Rectal smooth muscle tissue (tissue), 1 donor: ENCODE results near the gene FAR2.

Experiments used
- H3K27ac ChIP-seq: one replicate; pipeline ENCODE4 v1.7.0; 2013; ENCODE audit warnings: low read depth, low read length, inconsistent platforms
- H3K27me3 ChIP-seq: one replicate; pipeline ENCODE4 v1.7.0; 2013; ENCODE audit warnings: low read length; ENCODE audit not compliant: control insufficient read depth, insufficient read depth
- H3K36me3 ChIP-seq: one replicate; pipeline ENCODE4 v1.7.0; 2013; ENCODE audit warnings: low read length; ENCODE audit not compliant: control insufficient read depth, insufficient read depth
- H3K4me1 ChIP-seq: one replicate; pipeline ENCODE4 v1.7.0; 2013; ENCODE audit warnings: low read length; ENCODE audit not compliant: control insufficient read depth, insufficient read depth
- H3K4me3 ChIP-seq: one replicate; pipeline ENCODE4 v1.7.0; 2013; ENCODE audit warnings: low read length
- H3K9ac ChIP-seq: one replicate; pipeline ENCODE4 v1.7.0; 2013; ENCODE audit warnings: low read length

Gene FAR2

DNA sequence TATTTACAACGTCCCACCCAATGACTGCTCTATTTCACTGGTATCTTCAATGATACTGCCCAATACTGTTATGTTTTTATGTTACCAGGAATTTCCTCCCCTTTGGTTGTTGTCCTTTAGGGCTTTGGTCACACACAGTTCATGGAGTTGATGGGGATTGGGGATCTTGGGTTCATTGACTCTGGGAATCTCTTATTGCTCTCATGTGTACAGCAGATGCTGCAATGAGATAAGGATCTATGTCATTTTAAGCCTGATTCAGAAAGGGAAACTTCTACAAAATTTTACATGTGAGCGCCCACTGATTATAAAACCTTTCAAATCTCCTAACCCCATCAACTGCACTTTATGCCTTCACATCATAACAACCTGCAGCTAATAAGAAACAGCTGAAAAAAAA is 67.2 kb downstream of the FAR2 start:
- Histone ChIP-seq H3K4me3 (no peak overlapping the region), H3K9ac (no peak overlapping the region), H3K27me3 (no peaks in the 10 kb centered on the region), H3K4me1 (peaks cover 6% of the 10 kb centered on the region), H3K36me3 (no peaks in the 10 kb centered on the region), H3K27ac (no peak overlapping the region)

DNA sequence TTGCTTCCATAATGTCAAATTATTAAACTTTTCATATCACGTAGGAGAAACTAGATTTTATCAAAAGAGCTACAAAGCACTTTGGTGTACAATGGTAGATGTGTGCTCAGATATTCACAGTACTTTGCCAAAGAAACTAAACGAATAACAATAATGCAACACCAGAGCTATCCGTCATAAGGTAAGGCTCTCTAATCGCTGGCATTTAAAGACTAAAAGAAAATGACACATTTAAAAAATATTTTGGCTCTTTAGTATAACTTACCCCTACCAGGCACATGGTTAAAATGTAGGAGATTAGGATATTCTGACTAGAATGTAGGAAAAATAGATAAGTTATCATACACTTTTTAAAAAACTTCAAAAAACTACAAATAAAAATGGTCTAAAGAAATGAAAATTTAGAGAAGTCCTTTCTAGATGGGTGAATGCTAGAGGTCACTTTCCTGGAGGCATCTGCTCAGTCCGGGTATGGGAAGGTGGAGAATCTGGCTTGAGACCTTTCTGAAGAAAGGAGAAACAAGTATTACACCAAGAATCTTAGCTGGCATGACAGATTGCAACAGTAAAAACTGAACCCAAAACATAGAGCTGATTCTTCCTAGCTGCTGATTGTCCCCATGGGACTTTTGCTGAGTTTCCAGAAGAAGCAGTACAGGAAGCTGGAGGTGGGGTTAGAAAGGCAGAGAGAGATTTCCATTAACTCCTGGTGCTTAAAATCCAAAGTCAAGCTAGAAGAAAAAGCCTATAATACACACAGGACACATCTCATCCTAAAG is 67.9 kb downstream of the FAR2 start:
- Histone ChIP-seq H3K4me1 (peaks cover 6% of the 10 kb centered on the region), H3K27ac (no peak overlapping the region), H3K36me3 (no peaks in the 10 kb centered on the region), H3K4me3 (no peak overlapping the region), H3K9ac (no peak overlapping the region), H3K27me3 (no peaks in the 10 kb centered on the region)

DNA sequence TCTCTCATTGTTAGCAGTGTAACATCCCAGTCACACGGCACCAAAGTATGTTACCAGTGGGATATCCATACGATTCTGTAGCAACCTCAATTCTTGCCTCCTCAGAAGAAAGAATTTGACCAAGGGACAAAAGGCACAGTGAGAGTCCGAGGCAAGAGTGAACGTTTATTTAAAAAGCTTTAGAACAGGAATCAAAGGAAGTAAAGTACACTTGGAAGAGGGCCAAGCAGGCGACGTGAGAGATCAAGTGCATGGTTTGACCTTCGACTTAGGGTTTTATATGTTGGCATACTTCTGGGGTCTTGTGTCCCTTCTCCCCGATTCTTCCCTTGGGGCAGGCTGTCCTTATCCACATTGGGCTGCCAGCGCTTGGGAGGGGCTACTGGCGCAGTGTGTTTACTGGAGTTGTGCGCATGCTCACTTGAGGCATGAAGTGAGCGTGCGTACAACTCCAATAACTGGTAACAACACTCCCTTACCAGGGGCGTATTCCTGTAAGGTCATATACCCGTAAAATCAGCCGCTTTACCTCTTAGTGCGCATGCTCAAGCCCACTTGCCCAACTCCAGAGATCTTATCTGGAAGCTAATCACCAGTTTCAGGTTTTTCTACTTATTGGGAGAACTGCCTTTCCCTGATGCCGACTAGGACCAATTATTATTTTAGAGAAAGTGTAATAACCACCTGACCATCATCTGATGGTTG is 71.7 kb downstream of the FAR2 start:
- no peak overlapping the region for H3K27ac ChIP-seq
- H3K27me3 ChIP-seq = no peaks in the 10 kb centered on the region
- no peaks in the 10 kb centered on the region for H3K36me3 ChIP-seq
- H3K4me3 ChIP-seq = no peak overlapping the region
- H3K9ac ChIP-seq = no peak overlapping the region
- H3K4me1 ChIP-seq = no peaks in the 10 kb centered on the region

DNA sequence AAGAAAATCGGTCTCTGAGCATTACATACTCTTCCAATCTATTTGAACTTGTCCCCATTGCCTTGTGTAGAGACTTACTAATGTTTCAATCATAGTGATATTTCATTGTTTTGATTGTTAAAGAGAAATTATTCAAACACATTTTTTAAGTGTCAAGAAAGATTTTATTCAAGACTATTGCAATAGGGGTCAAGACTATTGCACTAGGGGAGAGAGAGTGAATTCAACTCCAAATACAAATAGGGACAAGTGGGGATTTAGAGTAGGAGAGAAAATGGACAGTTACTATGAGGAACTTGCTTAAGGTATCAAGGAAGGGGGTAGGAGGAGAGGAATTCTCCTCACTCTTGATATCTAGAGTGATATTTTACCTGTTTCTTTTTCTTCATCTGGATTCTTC is 73.1 kb downstream of the FAR2 start:
- no peak overlapping the region for H3K27ac ChIP-seq
- no peak overlapping the region for H3K9ac ChIP-seq
- no peaks in the 10 kb centered on the region for H3K27me3 ChIP-seq
- H3K36me3 ChIP-seq = no peaks in the 10 kb centered on the region
- H3K4me1 ChIP-seq = no peaks in the 10 kb centered on the region
- no peak overlapping the region for H3K4me3 ChIP-seq

DNA sequence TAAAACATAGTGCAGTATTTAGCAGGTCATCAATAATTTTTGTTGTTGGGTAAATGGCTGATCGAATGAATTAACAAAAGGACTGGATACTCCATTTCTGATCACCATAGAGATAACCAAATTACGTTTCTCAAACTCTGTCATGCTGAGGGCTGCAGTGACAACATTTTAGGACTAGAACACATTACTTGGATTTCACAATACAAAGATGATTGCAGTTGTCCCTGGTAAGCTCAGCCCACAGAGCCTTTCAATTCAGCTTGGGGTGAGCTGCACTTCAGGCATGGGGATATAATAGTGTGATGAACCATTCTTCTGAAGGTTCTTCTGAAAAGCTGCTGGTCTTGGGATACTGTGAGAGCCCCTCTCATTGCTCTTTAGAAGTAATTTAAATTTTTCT is 74.3 kb downstream of the FAR2 start:
- Histone ChIP-seq H3K36me3 (no peaks in the 10 kb centered on the region), H3K4me3 (no peak overlapping the region), H3K27ac (no peak overlapping the region), H3K27me3 (no peaks in the 10 kb centered on the region), H3K9ac (no peak overlapping the region), H3K4me1 (no peaks in the 10 kb centered on the region)

DNA sequence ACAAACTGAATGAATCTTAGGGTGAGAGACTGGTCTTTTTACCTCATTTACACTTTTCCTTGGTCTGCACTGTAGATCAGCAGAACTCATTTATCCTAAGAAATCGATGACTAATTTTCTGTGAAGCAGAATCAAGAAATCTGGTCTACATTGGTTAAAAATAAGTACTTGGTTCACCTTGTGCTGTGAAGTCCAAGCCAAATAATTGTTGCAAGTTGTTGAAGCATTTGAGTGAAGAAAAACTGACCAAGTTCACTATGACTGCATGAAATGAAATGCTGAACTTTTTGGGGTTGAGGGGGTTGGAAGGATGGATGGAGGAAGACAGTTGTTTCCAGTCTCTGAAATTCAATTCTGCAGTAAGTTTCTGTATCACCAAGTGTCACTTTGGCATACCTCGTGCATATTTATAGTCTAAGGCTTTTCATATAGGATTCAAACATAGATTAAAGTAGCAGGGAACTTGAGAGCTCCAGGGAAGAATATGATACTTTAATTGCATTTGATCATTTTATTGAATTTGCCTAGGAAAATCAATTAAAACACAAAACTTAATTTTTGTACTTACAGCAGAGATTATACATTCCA is 75.0 kb downstream of the FAR2 start:
- H3K4me1 ChIP-seq = no peaks in the 10 kb centered on the region

DNA sequence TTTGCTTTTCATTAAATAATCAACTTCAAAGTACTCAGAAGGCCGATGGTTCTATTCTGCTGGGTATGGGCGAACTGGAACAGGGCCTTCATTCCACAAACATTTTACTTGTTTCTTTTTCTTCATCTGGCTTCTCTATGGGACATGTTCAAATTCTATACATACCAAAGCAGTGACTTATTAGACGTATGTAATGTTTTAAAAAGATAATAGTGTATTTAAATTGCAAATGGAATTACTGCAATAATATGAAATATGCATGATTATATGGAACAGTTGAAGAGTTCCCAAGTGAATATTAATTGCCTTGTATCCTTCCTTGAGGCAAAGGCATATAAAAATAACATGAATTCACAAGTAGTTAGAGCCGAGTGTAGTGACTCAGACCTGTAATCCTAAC is 75.5 kb downstream of the FAR2 start:
- Histone ChIP-seq H3K4me3 (no peak overlapping the region), H3K4me1 (no peaks in the 10 kb centered on the region), H3K27ac (no peak overlapping the region), H3K9ac (no peak overlapping the region), H3K27me3 (no peaks in the 10 kb centered on the region), H3K36me3 (no peaks in the 10 kb centered on the region)

More for the DNA sequence above, 75.0 kb downstream of the FAR2 start:
- H3K27me3 ChIP-seq = no peaks in the 10 kb centered on the region
- no peak overlapping the region for H3K9ac ChIP-seq
- no peak overlapping the region for H3K4me3 ChIP-seq
- no peak overlapping the region for H3K27ac ChIP-seq
- no peaks in the 10 kb centered on the region for H3K36me3 ChIP-seq

DNA sequence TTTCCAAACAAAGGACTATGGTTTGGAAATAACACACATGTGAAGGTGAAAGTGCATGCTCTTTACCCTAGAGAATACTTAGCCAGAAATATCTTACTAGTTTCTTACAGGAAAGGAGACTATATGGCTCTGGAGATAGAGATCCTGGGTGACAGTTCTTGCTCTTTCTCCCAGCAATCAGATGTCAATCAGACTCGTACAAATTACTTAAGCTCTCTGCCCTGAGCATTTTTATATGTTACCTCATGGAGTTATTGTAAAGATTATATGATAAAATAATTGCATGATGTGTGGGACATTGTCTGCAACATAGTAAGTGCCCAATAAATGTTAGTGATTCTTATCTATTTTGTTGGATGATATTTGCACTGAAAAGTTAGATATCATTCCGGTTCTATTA is 76.8 kb downstream of the FAR2 start:
- Histone ChIP-seq H3K27me3 (no peaks in the 10 kb centered on the region), H3K36me3 (no peaks in the 10 kb centered on the region), H3K27ac (no peak overlapping the region), H3K4me3 (no peak overlapping the region), H3K9ac (no peak overlapping the region), H3K4me1 (no peaks in the 10 kb centered on the region)

DNA sequence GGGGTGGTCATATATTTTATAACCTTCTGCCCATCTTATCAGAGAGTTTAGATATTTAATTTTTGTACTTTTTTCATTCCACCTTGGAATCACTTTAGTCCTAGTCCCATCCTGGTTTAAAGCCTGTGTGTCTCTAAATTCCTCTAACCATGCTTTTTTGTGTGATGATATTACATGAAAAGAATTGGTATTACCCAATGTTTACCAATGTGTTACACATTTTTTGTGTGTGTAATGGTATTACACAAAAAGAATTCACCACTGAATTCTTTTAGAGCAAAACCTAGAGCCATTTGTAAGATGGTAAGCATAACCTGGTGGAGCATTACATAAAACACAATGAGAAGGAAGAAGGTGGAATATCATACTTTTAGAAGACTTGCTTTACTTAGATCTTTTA is 77.5 kb downstream of the FAR2 start:
- no peak overlapping the region for H3K9ac ChIP-seq
- no peak overlapping the region for H3K27ac ChIP-seq
- H3K4me1 ChIP-seq = no peaks in the 10 kb centered on the region
- no peak overlapping the region for H3K4me3 ChIP-seq
- H3K36me3 ChIP-seq = no peaks in the 10 kb centered on the region
- H3K27me3 ChIP-seq = no peaks in the 10 kb centered on the region

DNA sequence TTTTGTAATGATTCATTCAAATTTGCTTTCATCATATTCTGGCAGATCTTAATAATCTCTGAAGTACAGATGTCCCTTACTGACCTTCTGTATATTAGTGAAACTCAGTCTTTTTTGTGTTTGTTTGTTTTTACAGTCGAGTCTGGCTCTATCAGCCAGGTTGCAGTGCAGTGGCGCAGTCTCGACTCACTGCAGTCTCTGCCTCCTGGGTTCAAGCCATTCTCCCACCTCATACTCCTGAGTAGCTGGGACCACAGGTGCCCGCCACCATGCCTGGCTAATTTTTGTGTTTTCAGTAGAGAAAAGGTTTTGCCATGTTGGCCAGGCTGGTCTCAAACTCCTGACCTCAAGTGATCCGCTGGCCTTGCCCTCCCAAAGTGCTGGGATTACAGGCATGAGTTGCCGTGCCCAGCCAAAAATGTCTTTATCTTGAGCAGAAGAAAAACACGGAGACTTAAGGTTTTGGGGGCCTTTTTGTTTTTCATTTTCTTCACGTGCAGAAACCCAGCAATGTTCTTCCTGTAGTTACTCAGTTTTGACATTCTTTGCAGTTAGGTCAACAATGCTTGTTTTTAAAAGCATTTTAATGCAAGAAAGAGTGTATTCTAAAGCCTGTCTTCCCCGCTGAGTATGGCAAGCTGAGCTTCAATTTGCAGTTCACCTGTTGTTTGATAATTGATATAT is 79.5 kb downstream of the FAR2 start:
- Histone ChIP-seq H3K4me3 (no peak overlapping the region), H3K36me3 (no peaks in the 10 kb centered on the region), H3K9ac (no peak overlapping the region), H3K4me1 (no peaks in the 10 kb centered on the region), H3K27me3 (no peaks in the 10 kb centered on the region), H3K27ac (no peak overlapping the region)

DNA sequence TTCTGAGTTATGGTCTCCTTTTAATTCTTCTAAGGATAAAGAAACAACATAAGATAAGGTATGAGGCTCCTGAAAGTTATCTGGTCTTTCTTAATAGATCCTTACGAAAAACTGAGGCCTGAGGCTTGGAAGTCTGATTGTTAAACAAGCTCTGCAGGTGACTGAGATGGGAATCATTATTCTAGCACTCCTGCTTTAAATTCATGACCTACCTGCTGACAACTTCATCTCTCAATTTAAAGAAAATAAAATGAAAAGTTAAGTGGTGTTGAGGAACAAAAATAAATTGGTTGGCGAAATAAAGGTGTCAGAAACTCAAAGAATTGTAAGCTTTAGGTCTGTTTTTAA is 80.1 kb downstream of the FAR2 start:
- Histone ChIP-seq H3K4me1 (no peaks in the 10 kb centered on the region), H3K27me3 (no peaks in the 10 kb centered on the region), H3K9ac (no peak overlapping the region), H3K36me3 (no peaks in the 10 kb centered on the region), H3K4me3 (no peak overlapping the region), H3K27ac (no peak overlapping the region)

DNA sequence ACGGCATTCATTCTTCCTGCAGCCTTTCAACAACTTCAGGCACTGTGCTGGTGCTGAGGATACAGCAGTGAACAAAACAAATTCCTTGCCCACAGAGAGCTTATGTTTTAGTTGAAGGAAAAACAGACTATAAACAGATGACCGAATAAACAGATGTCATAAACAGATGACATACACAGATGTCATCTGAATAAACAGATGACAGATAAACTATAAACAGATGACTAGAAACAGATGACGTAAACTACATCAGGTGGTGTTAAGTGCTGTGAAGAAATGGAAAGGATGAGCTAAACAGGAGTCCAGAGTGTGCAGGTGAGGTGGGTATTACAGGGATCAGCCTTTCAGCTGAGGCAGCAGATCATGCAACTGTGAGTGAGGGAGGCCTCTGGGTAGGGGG is 80.9 kb downstream of the FAR2 start:
- H3K9ac ChIP-seq = no peak overlapping the region
- no peaks in the 10 kb centered on the region for H3K36me3 ChIP-seq
- no peaks in the 10 kb centered on the region for H3K4me1 ChIP-seq
- H3K4me3 ChIP-seq = no peak overlapping the region
- H3K27me3 ChIP-seq = no peaks in the 10 kb centered on the region
- no peak overlapping the region for H3K27ac ChIP-seq
